Stimulated activated CD8-positive, alpha-beta memory T cell treated with anti-CD3 and anti-CD28 coated beads, Interleukin-15, amount 100 ng/mL, for 1 hour (primary cell): ENCODE measurements around the gene SULT1B1.
"Not testable (repeated sequence)": the region's sequence is repeated elsewhere in the genome, so short reads cannot be mapped to it uniquely, and the experiment has no call there.

Source experiments
- DNase-seq: peaks from one replicate; pipeline ENCODE4 v3.0.0-alpha.2; 2020; ENCODE audit warnings: low read depth

The SULT1B1 gene

GRCh38 chr4:69760455-69760854 lies at the start of gene SULT1B1:
TSS of gene SULT1B1 (minus strand) at chr4:69760620. CDS start at chr4:69755217, 5,403 bp downstream.
- DNase-seq: peak; percentile 11

DNA sequence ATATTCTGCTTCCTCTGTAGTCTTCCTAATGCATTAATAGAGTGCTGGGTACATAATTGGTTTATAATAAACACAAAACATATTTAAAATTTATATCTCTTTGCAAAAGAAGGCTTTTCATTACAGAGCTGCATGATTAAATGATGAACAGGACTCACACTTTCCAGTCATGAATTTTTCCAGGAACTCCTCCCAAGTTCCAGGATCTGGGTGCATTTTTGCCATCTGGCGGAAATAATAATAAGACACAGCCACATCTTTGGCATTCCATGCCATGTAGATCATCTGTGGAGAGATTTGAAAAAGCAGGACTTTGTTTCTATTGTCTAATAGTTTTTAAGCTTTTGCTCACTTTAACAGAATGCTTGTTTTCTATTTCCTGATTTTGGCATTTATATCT lies 40.2 kb upstream of the SULT1B1 start:
- DNase-seq: no peak

DNA sequence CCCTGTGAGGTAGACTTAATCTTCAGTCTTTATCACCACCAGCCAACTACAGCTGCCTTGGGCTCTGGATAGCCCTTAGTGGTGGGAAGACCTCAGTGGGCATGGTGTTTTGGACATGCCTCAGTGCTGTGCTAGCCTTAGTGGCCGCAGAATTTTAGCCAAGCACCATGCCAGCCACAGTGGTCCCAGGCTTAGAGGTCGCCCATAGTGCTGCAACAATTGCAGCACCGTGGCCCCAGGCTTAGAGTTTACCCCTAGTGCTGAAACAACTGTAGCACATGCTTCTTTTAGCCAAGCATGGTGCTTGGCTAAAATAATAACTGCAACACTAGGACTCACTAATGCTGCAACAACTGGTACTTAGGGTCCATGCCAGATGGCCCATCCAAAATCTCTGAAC lies 38.9 kb upstream of the SULT1B1 start:
- DNase-seq: no peak

DNA sequence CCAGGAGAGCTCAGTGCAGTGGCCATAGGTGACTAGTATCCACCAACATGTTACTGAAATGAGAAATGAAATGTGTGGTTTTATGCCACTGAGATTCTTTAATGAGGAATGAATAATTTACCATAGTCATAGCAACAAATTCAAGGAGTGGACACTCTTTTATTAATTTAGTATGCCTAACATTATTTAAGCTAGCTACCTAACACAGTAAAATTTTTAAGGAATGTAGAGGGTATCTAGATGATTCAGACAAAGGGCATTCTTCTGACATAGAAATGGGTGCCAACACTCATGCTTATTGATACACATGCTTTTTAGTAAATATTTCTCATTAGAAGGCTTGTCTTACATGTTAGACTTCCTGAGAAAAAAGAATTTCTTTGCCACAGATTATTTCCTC lies 33.3 kb upstream of the SULT1B1 start:
- DNase-seq: no peak

DNA sequence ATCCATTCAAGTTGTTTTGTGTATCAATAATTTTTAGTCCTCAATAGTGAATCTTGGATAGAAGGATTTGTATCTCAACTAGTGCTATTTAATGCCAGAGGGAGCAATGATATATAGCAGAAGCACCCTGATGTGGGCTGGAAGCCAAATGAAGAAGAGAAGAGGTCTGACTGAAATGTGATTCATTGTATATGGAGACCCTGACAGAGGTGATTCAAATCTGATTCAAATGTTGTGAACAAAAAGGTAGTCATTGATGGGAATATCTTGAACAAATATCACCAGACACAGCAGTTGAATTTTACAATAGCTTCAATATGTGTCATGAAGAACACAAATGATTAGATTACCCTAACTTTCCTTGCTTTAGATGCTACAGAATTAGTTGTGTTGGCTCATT lies 27.5 kb upstream of the SULT1B1 start:
- no peak for DNase-seq

DNA sequence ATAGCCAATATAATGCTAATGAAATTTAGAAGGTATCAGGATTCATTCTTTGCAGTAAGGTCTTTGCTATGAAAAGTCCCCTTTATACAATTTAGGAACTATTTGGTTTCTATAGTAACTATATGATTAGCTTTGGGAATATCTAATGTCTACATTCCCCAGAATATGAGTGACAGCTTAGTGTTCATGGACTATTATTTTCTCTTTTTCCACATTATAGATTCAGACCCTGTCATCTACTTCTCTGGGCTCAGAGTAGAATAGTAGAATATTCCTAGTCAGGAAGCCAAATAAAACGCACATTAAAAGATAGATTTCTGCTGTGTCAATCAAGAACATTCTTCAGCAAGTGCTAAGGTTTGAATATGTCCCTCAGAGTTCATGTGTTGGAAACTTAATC lies 26.1 kb upstream of the SULT1B1 start:
- DNase-seq: no peak

DNA sequence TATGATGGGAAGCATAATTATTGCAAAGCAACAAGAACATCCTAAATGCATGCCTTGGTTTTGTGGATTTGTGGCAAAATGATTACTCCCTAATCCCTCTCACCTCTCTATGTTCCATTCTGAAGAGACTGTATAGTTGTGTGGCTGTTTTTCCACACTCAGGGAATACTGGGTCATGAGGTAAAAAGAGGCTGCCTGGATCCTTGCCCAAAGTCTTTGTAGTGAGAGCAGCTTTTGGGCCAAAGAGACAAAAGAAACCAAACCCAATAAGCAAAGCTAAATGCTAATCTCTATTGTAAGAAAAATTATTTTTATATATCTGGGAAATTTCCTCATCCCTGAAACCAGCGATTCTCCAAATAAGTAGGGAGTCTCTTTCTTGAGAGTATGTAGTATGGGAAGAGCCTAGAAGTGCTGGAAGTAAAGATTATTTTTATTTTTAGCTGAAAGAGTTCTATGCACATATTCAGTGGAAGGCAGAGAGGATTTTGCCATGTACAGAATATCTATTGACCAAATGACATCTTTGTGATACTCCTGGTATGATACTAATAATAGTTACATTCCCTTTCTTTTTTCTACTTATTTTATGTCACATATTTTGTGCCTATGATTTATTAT lies 24.9 kb upstream of the SULT1B1 start:
- no peak for DNase-seq

GRCh38 chr4:69782651-69783310 lies 22.4 kb upstream of the SULT1B1 start:
- DNase-seq: no peak

GRCh38 chr4:69781458-69782418 lies 21.3 kb upstream of the SULT1B1 start:
- DNase-seq: no peak

DNA sequence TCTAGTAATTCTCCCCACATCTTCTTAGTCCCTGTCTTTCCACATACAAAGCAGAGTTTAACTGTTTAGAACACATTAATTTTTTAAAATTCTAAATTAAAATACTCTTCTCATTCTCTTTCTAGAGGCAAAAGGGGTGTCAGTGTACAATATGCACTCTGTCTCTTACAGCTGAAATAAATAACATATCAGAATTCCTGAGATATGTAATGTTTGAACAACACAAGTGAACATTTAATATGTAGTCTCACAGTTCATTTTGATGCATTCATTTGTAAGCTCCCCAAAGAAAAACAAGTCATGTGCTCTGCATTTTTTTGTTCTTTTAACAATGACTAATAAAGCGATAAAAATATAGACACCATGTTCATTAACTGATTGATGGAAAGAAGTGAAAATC lies 19.7 kb upstream of the SULT1B1 start:
- DNase-seq: no peak

- DNase-seq: no peak
These were observed 16.3 kb upstream of the SULT1B1 start for GRCh38 chr4:69776696-69777095.

DNA sequence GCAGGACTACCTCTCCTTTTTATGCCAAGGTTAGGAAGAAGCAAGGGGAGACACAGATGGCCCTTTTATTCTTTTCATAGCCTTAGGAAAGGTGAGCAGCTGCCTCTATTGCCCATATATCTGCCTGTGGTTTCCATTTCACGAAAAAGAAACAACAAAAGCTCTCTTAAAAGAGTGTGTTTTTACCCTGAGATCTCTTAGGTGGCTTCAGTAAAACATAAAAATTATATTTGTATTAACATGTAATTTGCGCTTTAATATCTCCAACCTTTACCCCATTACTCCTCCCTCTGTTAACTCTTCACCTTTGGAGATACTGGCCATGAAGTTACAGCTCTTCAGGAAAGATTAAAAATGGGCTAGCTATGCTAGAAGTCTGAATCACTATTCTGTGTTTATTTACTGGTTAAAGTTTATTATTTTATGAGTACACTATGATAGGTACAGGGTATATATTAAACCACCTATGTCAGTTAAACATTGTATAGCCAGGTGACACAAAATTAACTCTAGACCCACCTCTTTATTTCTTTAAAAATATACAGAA lies 15.0 kb upstream of the SULT1B1 start:
- no peak for DNase-seq

DNA sequence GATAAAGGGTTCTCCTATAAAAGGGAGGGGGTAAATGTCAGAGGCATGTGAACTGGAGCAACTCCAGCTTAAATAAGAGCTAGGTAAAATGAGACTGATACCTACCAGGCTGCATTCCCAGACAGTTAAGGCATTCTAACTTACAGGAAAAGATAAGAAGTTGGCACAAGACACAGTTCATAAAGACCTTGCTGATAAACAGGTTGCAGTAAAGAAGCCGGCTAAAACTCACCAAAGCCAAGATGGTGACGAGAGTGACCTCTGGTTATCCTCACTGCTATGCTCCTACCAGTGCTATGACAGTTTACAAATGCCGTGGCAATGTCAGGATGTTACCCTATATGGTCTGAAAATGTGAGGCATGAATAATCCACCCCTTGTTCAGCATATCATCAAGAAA lies 13.1 kb upstream of the SULT1B1 start:
- no peak for DNase-seq

DNA sequence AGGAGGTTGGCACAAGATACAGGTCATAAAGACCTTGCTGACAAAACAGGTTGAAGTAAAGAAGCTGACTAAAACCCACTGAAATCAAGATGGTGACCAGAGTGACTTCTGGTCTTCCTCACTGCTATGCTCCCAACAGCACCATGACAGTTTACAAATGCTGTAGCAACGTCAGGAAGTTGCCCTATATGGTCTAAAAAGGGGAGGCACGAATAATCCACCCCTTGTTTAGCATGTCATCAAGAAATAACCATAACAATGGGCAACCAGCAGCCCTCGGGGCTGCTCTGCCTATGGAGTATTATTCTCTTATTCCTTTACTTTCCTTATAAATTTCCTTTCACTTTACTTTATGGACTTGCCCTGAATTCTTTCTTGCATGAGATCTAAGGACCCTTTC lies 8.1 kb upstream of the SULT1B1 start:
- not testable (repeated sequence) for DNase-seq

- DNase-seq: no peak
These were observed 5.3 kb upstream of the SULT1B1 start for GRCh38 chr4:69765751-69766150.

DNA sequence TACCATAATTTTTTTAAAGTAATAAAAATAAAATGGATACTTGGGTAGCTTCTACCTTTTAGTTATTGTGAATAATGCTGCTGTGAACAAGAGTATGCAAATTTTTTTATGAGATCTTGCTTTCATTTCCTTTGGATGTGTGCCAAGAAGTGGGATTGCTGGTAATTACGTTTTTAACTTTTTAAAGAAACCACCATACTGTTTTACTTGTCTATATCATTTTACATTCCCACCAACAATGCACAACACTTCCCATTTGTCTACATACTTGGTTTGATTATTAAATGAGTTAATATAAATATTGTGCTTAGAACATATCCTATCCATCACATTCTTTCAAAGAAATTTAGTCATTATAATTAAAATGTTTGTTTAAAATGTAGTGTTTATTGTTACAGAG lies 3.9 kb upstream of the SULT1B1 start:
- DNase-seq: no peak

DNA sequence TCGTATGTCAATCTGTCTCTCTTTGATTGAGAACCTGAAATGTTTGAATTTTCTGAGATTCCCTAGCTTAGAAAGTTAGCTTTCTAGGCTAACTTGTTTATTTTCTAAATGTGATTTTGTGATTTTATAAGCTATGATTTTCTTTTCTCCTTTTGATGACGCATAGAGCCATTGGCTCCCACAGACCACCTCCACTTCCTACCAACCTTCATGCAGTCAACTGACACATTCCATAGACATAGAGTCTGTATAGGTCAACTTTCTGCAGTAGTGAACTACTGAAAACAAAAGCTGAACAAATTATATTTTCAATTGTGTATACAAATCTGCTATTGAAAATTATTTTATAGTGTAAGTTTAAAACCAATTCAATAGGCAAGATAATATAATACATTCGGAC lies 2.8 kb upstream of the SULT1B1 start:
- DNase-seq: no peak

DNA sequence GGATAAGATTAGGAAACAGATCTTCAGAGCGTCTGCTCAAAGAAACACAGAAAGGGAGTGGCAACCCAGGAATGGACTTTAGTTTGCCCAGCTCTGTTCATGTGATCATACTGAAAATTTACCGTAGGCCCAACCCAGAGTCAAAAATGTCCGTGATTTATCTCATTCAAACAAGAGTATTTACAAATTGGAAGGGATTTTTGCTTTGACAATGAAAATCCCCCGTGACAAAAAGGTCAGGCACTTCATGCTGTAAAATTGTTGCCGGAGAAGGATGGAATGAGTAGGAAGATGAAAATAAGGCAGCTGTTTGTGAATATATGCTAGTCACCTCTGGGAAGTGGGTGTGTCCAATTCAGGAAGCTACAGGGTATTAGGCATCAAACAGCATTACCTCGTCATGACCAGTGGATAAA lies 1.2 kb downstream of the SULT1B1 start:
- no peak for DNase-seq

GRCh38 chr4:69757464-69757863 lies 3.0 kb downstream of the SULT1B1 start:
- DNase-seq: no peak

DNA sequence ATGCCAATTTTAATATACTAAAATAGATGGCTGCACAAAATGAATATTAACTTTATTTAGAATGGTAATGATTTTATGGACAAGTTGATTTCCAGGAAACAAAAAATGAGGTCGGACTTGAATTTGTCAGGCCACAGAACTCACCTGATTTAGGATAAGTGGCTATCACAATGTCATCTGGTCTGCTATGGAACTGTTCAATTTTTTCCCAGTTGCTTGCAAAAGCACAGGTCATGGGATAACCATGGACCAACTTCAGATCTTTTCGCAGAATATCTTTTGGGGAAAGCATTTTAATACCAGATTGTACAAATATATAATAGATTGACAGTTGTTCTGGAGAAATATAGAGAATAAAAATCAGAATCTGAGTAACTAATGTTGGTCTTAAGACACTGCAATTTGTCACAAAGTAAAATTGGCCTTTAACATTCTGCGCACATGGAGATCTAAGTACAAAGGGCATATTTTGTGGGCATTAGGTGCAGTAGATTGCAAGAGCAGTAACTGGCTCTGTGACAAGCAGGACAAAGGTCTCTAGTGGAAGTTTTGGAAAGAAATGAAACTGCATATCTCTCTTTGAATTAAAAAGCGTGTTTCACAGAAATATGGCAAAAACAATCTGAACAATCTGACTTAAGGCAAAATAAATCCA lies 5.4 kb downstream of the SULT1B1 start:
- no peak for DNase-seq

DNA sequence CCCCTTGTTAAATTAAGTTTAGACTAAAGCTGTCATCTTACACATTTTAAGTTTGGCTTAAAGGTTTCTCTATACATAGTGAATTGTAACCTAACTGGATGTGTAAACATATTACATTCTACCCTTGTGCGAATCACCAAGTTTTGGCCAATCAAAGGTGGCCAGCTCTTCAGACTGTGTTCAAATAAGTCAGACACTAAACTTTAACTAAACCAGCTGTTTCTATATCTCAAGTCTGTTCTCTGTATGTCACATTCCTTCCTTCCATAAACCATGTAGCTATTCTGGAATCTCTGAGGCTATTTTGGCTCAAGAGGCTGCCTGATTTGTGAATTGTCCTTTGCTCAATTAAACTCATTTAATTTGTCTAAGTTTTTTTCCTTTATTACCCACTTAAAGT lies 6.7 kb downstream of the SULT1B1 start:
- no peak for DNase-seq

- DNase-seq: no peak
These were observed 10.1 kb downstream of the SULT1B1 start for GRCh38 chr4:69750346-69750745.
